ENCODE results near the gene INHBE.
"Not testable (repeated sequence)": the region's sequence is repeated elsewhere in the genome, so short reads cannot be mapped to it uniquely, and the experiment has no call there.

The INHBE gene

DNA sequence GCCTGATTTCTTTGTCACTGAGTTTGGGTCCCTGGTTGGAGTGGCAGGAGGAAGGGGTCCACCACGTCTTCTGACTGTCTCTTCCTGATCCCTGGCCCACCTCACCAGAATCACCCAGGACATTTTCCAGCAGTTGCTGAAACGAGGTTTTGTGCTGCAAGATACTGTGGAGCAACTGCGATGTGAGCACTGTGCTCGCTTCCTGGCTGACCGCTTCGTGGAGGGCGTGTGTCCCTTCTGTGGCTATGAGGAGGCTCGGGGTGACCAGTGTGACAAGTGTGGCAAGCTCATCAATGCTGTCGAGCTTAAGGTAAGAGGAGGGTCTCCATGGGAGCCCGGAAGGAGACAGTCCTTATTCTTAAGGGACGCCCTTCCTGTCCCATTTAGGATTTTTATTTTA lies 45.1 kb downstream of the INHBE start:
- no peak for DNase-seq

DNA sequence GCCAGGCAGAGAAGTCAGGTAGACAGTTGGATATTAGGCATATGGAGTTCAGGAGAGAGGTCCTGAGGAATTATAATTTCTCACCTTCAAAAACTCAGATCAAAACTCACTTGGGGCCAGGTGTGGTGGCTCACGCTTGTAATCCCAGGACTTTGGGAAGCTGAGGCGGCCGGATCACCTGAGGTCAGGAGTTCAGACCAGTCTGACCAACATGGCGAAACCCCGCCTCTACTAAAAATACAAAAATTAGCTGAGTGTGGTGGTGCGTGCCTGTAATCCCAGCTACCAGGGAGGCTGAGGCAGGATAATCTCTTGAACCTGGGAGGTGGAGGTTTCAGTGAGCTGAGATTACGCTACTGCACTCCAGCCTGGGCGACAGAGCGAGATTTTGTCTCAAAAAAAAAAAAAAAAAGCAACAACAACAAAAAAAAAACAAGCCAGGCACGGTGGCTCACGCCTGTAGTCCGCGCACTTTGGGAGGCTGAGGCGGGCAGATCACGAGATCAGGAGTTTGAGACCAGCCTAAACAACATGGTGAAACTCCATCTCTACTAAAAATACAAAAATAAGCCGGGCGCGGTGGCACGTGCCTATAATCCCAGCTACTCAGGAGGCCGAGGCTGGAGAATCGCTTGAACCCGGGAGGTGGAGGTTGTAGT lies 47.3 kb downstream of the INHBE start:
- not testable (repeated sequence) for DNase-seq

DNA sequence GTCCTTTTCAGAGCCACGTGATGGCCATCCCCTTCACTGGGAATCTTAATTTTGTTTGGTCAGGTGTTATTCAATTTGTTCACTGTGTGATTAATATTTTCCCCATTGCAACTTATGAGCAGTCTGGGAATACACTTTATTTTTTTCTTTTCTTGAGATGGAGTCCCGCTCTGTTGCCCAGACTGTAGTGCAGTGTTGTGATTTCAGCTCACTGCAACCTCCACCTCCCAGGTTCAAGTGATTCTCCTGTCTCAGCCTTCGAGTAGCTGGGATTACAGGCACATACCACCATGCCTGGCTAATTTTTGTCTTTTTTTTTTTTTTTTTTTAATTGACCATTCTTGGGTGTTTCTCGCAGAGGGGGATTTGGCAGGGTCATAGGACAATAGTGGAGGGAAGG lies 51.4 kb downstream of the INHBE start:
- DNase-seq: not testable (repeated sequence)

Data from SIG-M5 (cell line).